Bronchial epithelial cell (primary cell): Measurements from ENCODE around the gene POLR2H. TPM values are rescaled to one million over a fixed set of nuclear protein-coding genes. Genes with fewer than 3 reads are reported as not detected.
A peak's percentile ranks its signal among the peaks of the same experiment; 100 is the strongest.

Experiments used
- DNase-seq: peaks from one replicate; pipeline ENCODE4 v3.0.0-alpha.2; 2010; ENCODE audit warnings: low read depth
- FAIRE-seq: peaks from 2 replicates; lab custom pipeline; 2011; peaks lifted over from hg19 to GRCh38; lab: Jason Lieb, UNC
- H3K27me3 ChIP-seq: 2 replicates; pipeline ENCODE4 v1.5.1; 2011; ENCODE audit warnings: low read length; ENCODE audit not compliant: control insufficient read depth, insufficient read depth
- H3K36me3 ChIP-seq: 2 replicates; pipeline ENCODE4 v1.5.1; 2011; ENCODE audit warnings: low read length; ENCODE audit not compliant: control insufficient read depth, insufficient read depth
- H3K4me3 ChIP-seq: 2 replicates; pipeline ENCODE4 v1.5.1; 2011; ENCODE audit warnings: mild to moderate bottlenecking, low read depth, low read length, control low read depth
- total RNA-seq: library from RNA; depleted of rRNA; stranded (reverse); fragments of >200 nt; gene quantifications from 2 replicates; pipeline ENCODE4 v1.2.1, GENCODE V29; 2014
- TF ChIP-seq, protein P1 (sequence below): IDR thresholded peaks from 2 replicates; pipeline ENCODE4 v1.5.1; 2011; ENCODE audit warnings: mild to moderate bottlenecking, moderate library complexity, low read length, control low read depth, inconsistent platforms; ENCODE audit not compliant: insufficient read depth, severe bottlenecking

Gene POLR2H
- total RNA-seq, 1 donor from 2014 or later: 112 TPM

DNA sequence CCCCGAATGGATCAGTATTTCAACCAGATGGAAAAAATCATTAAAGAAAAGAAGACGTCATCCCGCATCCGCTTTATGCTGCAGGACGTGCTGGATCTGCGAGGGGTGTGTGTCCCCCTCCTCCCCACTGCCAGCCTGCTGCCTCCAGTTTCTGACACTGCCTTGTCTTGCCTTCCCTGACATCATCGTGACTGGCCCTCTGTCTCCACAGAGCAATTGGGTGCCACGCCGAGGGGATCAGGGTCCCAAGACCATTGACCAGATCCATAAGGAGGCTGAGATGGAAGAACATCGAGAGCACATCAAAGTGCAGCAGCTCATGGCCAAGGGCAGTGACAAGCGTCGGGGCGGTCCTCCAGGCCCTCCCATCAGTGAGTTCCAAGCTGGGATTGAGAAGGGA lies 36.2 kb upstream of the POLR2H start:
- Histone ChIP-seq H3K36me3 (peaks cover 79% of the 10 kb centered on the region), H3K4me3 (no peak overlapping the region), H3K27me3 (no peaks in the 10 kb centered on the region)
- TF ChIP-seq, protein P1, sequence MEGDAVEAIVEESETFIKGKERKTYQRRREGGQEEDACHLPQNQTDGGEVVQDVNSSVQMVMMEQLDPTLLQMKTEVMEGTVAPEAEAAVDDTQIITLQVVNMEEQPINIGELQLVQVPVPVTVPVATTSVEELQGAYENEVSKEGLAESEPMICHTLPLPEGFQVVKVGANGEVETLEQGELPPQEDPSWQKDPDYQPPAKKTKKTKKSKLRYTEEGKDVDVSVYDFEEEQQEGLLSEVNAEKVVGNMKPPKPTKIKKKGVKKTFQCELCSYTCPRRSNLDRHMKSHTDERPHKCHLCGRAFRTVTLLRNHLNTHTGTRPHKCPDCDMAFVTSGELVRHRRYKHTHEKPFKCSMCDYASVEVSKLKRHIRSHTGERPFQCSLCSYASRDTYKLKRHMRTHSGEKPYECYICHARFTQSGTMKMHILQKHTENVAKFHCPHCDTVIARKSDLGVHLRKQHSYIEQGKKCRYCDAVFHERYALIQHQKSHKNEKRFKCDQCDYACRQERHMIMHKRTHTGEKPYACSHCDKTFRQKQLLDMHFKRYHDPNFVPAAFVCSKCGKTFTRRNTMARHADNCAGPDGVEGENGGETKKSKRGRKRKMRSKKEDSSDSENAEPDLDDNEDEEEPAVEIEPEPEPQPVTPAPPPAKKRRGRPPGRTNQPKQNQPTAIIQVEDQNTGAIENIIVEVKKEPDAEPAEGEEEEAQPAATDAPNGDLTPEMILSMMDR: no peak
- DNase-seq: no peak
- no peak for FAIRE-seq

DNA sequence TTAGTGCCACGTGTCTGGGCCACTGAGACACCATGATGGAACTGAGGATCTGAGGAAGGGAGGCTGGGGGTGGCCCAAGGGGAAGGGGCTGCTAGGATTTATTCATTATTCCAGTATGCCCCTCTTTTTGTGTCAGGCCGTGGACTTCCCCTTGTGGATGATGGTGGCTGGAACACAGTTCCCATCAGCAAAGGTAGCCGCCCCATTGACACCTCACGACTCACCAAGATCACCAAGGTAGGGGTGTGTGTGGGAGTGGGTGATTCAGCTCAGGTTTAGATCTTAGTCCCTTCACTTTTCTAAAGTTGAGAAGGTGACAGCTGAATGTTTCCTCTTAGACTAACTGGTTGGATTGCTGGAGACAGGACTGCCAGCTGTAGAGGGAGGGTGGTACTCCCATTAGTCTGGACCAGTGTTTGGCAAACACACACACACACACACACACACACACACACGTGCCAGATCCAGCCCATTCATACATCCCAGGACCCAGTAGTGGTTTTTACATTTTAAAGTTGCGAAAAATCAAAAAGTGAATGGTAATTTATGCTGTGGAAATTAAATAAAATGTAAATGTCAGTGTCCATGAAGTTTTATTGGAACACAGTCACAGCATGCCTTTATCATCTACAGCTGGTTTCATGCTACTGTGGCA lies 35.7 kb upstream of the POLR2H start:
- Histone ChIP-seq H3K4me3 (no peak overlapping the region), H3K27me3 (no peaks in the 10 kb centered on the region), H3K36me3 (peaks cover 73% of the 10 kb centered on the region)
- DNase-seq (peak; percentile 67), FAIRE-seq (no peak)
- TF ChIP-seq, protein P1: no peak

DNA sequence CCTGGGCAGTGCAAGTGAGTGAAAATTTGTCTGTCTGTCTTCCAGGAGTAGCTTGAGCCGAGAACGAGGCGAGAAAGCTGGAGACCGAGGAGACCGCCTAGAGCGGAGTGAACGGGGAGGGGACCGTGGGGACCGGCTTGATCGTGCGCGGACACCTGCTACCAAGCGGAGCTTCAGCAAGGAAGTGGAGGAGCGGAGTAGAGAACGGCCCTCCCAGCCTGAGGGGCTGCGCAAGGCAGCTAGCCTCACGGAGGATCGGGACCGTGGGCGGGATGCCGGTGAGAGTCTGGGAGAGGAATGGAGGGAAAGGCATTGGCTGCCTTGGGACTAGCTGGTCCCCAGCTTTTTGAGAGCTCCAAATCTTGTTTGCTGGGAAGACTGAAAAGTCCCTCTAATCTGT lies 34.3 kb upstream of the POLR2H start:
- Histone ChIP-seq H3K27me3 (no peaks in the 10 kb centered on the region), H3K36me3 (peaks cover 68% of the 10 kb centered on the region), H3K4me3 (no peak overlapping the region)
- DNase-seq: no peak
- no peak for FAIRE-seq
- TF ChIP-seq, protein P1: no peak

GRCh38 chr3:184328516-184328915 lies 33.0 kb upstream of the POLR2H start:
- Histone ChIP-seq H3K27me3 (no peaks in the 10 kb centered on the region), H3K4me3 (no peak overlapping the region), H3K36me3 (peaks cover 63% of the 10 kb centered on the region)
- TF ChIP-seq, protein P1: no peak
- DNase-seq (no peak), FAIRE-seq (no peak)

- TF ChIP-seq, protein P1: no peak
- DNase-seq (peak; percentile 97), FAIRE-seq (peak; percentile 32)
- H3K36me3 ChIP-seq: peaks cover 34% of the 10 kb centered on the region
- no peaks in the 10 kb centered on the region for H3K27me3 ChIP-seq
- H3K4me3 ChIP-seq: no peak overlapping the region
Measured at GRCh38 chr3:184332370-184333090, 29.0 kb upstream of the POLR2H start.
